ENCODE measurements around the gene LRRC25.

GRCh38 chr19:18421371-18421959 lies 24.0 kb upstream of the LRRC25 start:
- TF ChIP-seq POLR2AphosphoS5 (IDR thresholded peaks at IDR 0.05) (no peak), POLR2A (IDR thresholded peaks at IDR 0.05) (no peak)
- TF ChIP-seq, protein P1, sequence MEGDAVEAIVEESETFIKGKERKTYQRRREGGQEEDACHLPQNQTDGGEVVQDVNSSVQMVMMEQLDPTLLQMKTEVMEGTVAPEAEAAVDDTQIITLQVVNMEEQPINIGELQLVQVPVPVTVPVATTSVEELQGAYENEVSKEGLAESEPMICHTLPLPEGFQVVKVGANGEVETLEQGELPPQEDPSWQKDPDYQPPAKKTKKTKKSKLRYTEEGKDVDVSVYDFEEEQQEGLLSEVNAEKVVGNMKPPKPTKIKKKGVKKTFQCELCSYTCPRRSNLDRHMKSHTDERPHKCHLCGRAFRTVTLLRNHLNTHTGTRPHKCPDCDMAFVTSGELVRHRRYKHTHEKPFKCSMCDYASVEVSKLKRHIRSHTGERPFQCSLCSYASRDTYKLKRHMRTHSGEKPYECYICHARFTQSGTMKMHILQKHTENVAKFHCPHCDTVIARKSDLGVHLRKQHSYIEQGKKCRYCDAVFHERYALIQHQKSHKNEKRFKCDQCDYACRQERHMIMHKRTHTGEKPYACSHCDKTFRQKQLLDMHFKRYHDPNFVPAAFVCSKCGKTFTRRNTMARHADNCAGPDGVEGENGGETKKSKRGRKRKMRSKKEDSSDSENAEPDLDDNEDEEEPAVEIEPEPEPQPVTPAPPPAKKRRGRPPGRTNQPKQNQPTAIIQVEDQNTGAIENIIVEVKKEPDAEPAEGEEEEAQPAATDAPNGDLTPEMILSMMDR (IDR thresholded peaks at IDR 0.05) = no peak

Data from breast epithelium (tissue), 3 donors.